A549 (cell line): ENCODE results near the gene ARHGEF18. TPM values are rescaled to one million over a fixed set of nuclear protein-coding genes. Genes with fewer than 3 reads are reported as not detected.

Experiments
- ATAC-seq, 2 experiments: fragments of 200-7000 bp in 1 of 2; fragments of >200 bp in 1 of 2; cut with Nextera tagmentation in 1 of 2; cut with Tn5 transposase in 1 of 2; 3 replicates each; pipeline versions ENCODE4 v1.8.0 to v1.9.1; 2018 to 2020; ENCODE audit warnings: mild to moderate bottlenecking in 1 of 2, moderate library complexity in 1 of 2
- CTCF ChIA-PET: fragments of 300-600 bp; sonication (Branson Sonifier 250); formaldehyde crosslinking; extraction: SDS; loops from one replicate; lab custom pipeline; 2021; ENCODE audit warnings: antibody characterized with exemption, inconsistent platforms; lab: Yijun Ruan, JAX
- POLR2A ChIA-PET: fragments of 350-600 bp; formaldehyde crosslinking; extraction: SDS; loops from one replicate; lab custom pipeline; 2021; ENCODE audit warnings: antibody characterized with exemption, inconsistent platforms; lab: Yijun Ruan, JAX
- DNase-seq, 2 experiments: peaks; one replicate each; pipeline versions ENCODE4 v3.0.0 to v3.0.0-alpha.2; 2011 to 2016; ENCODE audit warnings: low read depth in 1 of 2, low spot score in 1 of 2
- FAIRE-seq: peaks from 2 replicates; lab custom pipeline; 2011; peaks lifted over from hg19 to GRCh38; lab: Jason Lieb, UNC
- H3K27ac ChIP-seq, 2 experiments: fragments of >200 bp; sonication (Bioruptor Twin); formaldehyde crosslinking; 3 replicates each; pipeline ENCODE4 v1.5.1; 2016 to 2017
- H3K4me1 ChIP-seq: fragments of >200 bp; sonication (Bioruptor Twin); formaldehyde crosslinking; 3 replicates; pipeline ENCODE4 v1.6.1; 2016
- H3K4me2 ChIP-seq: fragments of >200 bp; sonication (Bioruptor Twin); formaldehyde crosslinking; 3 replicates; pipeline ENCODE4 v1.6.1; 2016
- H3K4me3 ChIP-seq: fragments of >200 bp; sonication (Bioruptor Twin); formaldehyde crosslinking; 3 replicates; pipeline ENCODE4 v1.5.1; 2016
- H3K9me3 ChIP-seq: fragments of >200 bp; sonication (Bioruptor Twin); formaldehyde crosslinking; 3 replicates; pipeline ENCODE4 v1.6.1; 2016
- ATOH8 ChIP-seq: fragments of 250-450 bp; sonication (Bioruptor Pico); IDR thresholded peaks from 2 replicates; pipeline ENCODE4 v1.5.0; 2020; ENCODE audit warnings: low read depth, mild to moderate bottlenecking, moderate library complexity
- BCL3 ChIP-seq: fragments of >200 bp; sonication (Bioruptor Twin); formaldehyde crosslinking; IDR thresholded peaks from 3 replicates; pipeline ENCODE4 v1.6.1; 2016
- CBX2 ChIP-seq: fragments of 200-600 bp; sonication (generic); IDR thresholded peaks from 2 replicates; pipeline ENCODE4 v1.6.1; 2016; ENCODE audit warnings: low read depth, mild to moderate bottlenecking, borderline replicate concordance
- CEBPB ChIP-seq, 2 experiments: fragments of >200 bp in 1 of 2; sonication (Bioruptor Twin) in 1 of 2; formaldehyde crosslinking in 1 of 2; IDR thresholded peaks; 2 replicates each; pipeline ENCODE4 v1.6.1; 2012 to 2016
- E2F6 ChIP-seq: IDR thresholded peaks from 2 replicates; pipeline ENCODE4 v1.6.1; 2012; ENCODE audit warnings: low read depth, borderline replicate concordance
- EHF ChIP-seq: fragments of 250-450 bp; sonication (Bioruptor Pico); IDR thresholded peaks from 2 replicates; pipeline ENCODE4 v1.5.0; 2020; ENCODE audit warnings: mild to moderate bottlenecking
- ESRRA ChIP-seq: fragments of 150-350 bp; IDR thresholded peaks from 2 replicates; pipeline ENCODE4 v1.6.1; 2014; ENCODE audit warnings: mild to moderate bottlenecking, low read length, borderline replicate concordance
- HOXB5 ChIP-seq: fragments of 250-450 bp; sonication (Bioruptor Pico); IDR thresholded peaks from 2 replicates; pipeline ENCODE4 v1.5.0; 2020; ENCODE audit warnings: mild to moderate bottlenecking, moderate library complexity
- MAX ChIP-seq: IDR thresholded peaks from 2 replicates; pipeline ENCODE4 v1.6.1; 2012
- NFE2L2 ChIP-seq: fragments of 150-350 bp; conservative IDR thresholded peaks from 2 replicates; pipeline ENCODE4 v1.6.1; 2014; ENCODE audit warnings: low read length
- PHF8 ChIP-seq: fragments of 200-600 bp; sonication (generic); IDR thresholded peaks from 2 replicates; pipeline ENCODE4 v1.6.1; 2016; ENCODE audit warnings: low read depth, mild to moderate bottlenecking, antibody characterized with exemption, moderate library complexity, borderline replicate concordance
- POLR2A ChIP-seq: IDR thresholded peaks from 2 replicates; pipeline ENCODE4 v1.6.1; 2012; ENCODE audit warnings: mild to moderate bottlenecking, low read length
- POLR2AphosphoS2 ChIP-seq: conservative IDR thresholded peaks from 2 replicates; pipeline ENCODE4 v1.6.1; 2012; ENCODE audit warnings: low read length, improper control_type of control experiment, inconsistent platforms
- RARB ChIP-seq: fragments of 250-450 bp; sonication (Bioruptor Pico); IDR thresholded peaks from 2 replicates; pipeline ENCODE4 v1.8.0; 2021; ENCODE audit warnings: mild to moderate bottlenecking, moderate library complexity
- REST ChIP-seq: fragments of 200-600 bp; sonication (generic); IDR thresholded peaks from 2 replicates; pipeline ENCODE4 v1.6.1; 2016; ENCODE audit warnings: antibody characterized with exemption, mild to moderate bottlenecking, moderate library complexity
- RNF2 ChIP-seq: fragments of 200-600 bp; sonication (generic); IDR thresholded peaks from 2 replicates; pipeline ENCODE4 v1.6.1; 2016; ENCODE audit warnings: low read depth, mild to moderate bottlenecking, antibody characterized with exemption, moderate library complexity, borderline replicate concordance
- TFCP2L1 ChIP-seq: fragments of 250-450 bp; sonication (Bioruptor Pico); IDR thresholded peaks from 2 replicates; pipeline ENCODE4 v1.5.0; 2021; ENCODE audit warnings: mild to moderate bottlenecking
- USF2 ChIP-seq: fragments of 450-650 bp; IDR thresholded peaks from 2 replicates; pipeline ENCODE4 v1.6.1; 2014; ENCODE audit warnings: antibody characterized with exemption
- ZFP36 ChIP-seq: fragments of 450-650 bp; IDR thresholded peaks from 2 replicates; pipeline ENCODE4 v1.6.1; 2014; ENCODE audit warnings: borderline replicate concordance; ENCODE audit not compliant: partially characterized antibody
- ZSCAN20 ChIP-seq: fragments of 250-450 bp; sonication (Bioruptor Pico); IDR thresholded peaks from 2 replicates; pipeline ENCODE4 v1.8.0; 2022; ENCODE audit warnings: mild to moderate bottlenecking, moderate library complexity
- whole genome bisulfite sequencing: methylation state at CpG from one replicate; pipeline ENCODE4 v1.1.6; 2017; ENCODE audit errors: missing lambda C conversion rate; 5-methylcytosine and 5-hydroxymethylcytosine counted together
- polyA plus RNA-seq, 4 experiments: library from polyadenylated mRNA; depleted of rRNA in 3 of 4; stranded (reverse); fragments of >200 nt; fragmentation: RNase III in 1 of 4; extraction: RNeasy Plus Mini Kit Qiagen cat#74134 plus additional on column Dnase treatment in 1 of 4; gene quantifications; 2 replicates in 3 of 4; 3 replicates in 1 of 4; pipeline ENCODE4 v1.2.3, GENCODE V29; 2011 to 2017

The ARHGEF18 gene
- polyA plus RNA-seq, 2 of the 4 experiments (the other 2 are of a cell fraction), result 7.4 to 20.7 TPM

GRCh38 chr19:7370546-7370945 is 21.8 kb downstream of the ARHGEF18 start:
- Histone ChIP-seq H3K4me1 (no peaks in the 10 kb centered on the region), H3K9me3 (no peaks in the 10 kb centered on the region), H3K27ac (no peak overlapping the region), H3K4me2 (no peak overlapping the region)
- FAIRE-seq (no peak), ATAC-seq (no peak), DNase-seq (no peak)
- WGBS, result 82% methylated on average over 10 of the region's 10 CpGs
- TF ChIP-seq PHF8 (no peak), CBX2 (no peak), ATOH8 (CRISPR knock-in tag) (no peak), E2F6 (no peak), NFE2L2 (no peak)
- TF ChIP-seq, all 56 proteins: peak for 0
- no peak overlapping the region for H3K4me3 ChIP-seq
- ChIA-PET POLR2A (no interaction called here), CTCF (interaction anchor here (1.7 kb wide), 1 partner anchor 268 kb away, joined by 3 read pairs; no protein-coding TSS in a partner anchor)

- CTCF ChIA-PET, result no interaction called here
Observed at GRCh38 chr19:7371001-7371400, 22.3 kb downstream of the ARHGEF18 start.

GRCh38 chr19:7372810-7373209 is 24.1 kb downstream of the ARHGEF18 start:
- H3K4me2 ChIP-seq, result no peak overlapping the region
- no peak overlapping the region for H3K4me3 ChIP-seq
- no peaks in the 10 kb centered on the region for H3K9me3 ChIP-seq
- ChIA-PET CTCF (interaction anchor here (1.2 to 1.5 kb wide), 2 partner anchors 9 to 18 kb away, joined by 4 to 6 read pairs; no protein-coding TSS in a partner anchor), POLR2A (no interaction called here)
- ATAC-seq (no peak), DNase-seq (no peak), FAIRE-seq (no peak)
- no peaks in the 10 kb centered on the region for H3K4me1 ChIP-seq
- 81% methylated on average over 7 of the region's 11 CpGs for WGBS
- H3K27ac ChIP-seq, result no peak overlapping the region
- TF ChIP-seq RARB, result no peak
- TF ChIP-seq EHF (CRISPR knock-in tag), result no peak
- TF ChIP-seq ZSCAN20 (CRISPR knock-in tag), result no peak
- TF ChIP-seq HOXB5, result no peak
- TF ChIP-seq CBX2, result no peak
- TF ChIP-seq BCL3, result no peak
- no peak for TF ChIP-seq NFE2L2
- no peak for TF ChIP-seq ESRRA
- no peak for TF ChIP-seq TFCP2L1 (CRISPR knock-in tag)
- TF ChIP-seq POLR2A, result no peak
- no peak for TF ChIP-seq RNF2
- TF ChIP-seq PHF8, result no peak
- TF ChIP-seq ZFP36, result no peak
- no peak for TF ChIP-seq POLR2AphosphoS2
- no peak for TF ChIP-seq CEBPB (IDR thresholded peaks at IDR 0.05)

More at GRCh38 chr19:7371001-7371400, 22.3 kb downstream of the ARHGEF18 start:
- Histone ChIP-seq H3K4me3 (no peak overlapping the region), H3K9me3 (no peaks in the 10 kb centered on the region), H3K27ac (no peak overlapping the region), H3K4me2 (no peak overlapping the region), H3K4me1 (no peaks in the 10 kb centered on the region)
- POLR2A ChIA-PET, result no interaction called here
- WGBS, result 88% methylated on average over 3 of the region's 3 CpGs
- FAIRE-seq (no peak), ATAC-seq (no peak), DNase-seq (no peak)
- TF ChIP-seq REST (no peak), RNF2 (no peak), USF2 (no peak), MAX (no peak)
